ENCODE measurements around the gene SLX4IP. TPM values are rescaled to one million over a fixed set of nuclear protein-coding genes. Genes with fewer than 3 reads are reported as not detected.

SLX4IP gene
- total RNA-seq, 2 experiments from 2014 or later, result 4.9 to 5.2 TPM

GRCh38 chr20:10667077-10667401 lies 231.9 kb downstream of the SLX4IP start:
- Mint-ChIP-seq H3K27me3 (ENCODE audit: low read depth) (peaks cover 32% of the 10 kb centered on the region), H3K27ac (no peak overlapping the region)
- CTCF ChIA-PET, result no interaction called here

GRCh38 chr20:10667560-10668167 lies 232.6 kb downstream of the SLX4IP start:
- H3K27ac Mint-ChIP-seq, result no peak overlapping the region
- CTCF ChIA-PET, result no interaction called here
- peaks cover 12% of the 10 kb centered on the region for H3K4me1 Mint-ChIP-seq (ENCODE audit: low read depth)
- no peak for DNase-seq
- H3K4me3 Mint-ChIP-seq, result no peak overlapping the region
- no peaks in the 10 kb centered on the region for H3K36me3 Mint-ChIP-seq (ENCODE audit: low read depth)
- intact Hi-C loops (cut with micrococcal nuclease), result no loop called here
- H3K9me3 Mint-ChIP-seq, result no peaks in the 10 kb centered on the region
- peaks cover 38% of the 10 kb centered on the region for H3K27me3 Mint-ChIP-seq (ENCODE audit: low read depth)

More at GRCh38 chr20:10667077-10667401, 231.9 kb downstream of the SLX4IP start:
- no peak for DNase-seq
- H3K9me3 Mint-ChIP-seq, result no peaks in the 10 kb centered on the region
- H3K4me3 Mint-ChIP-seq, result no peak overlapping the region
- H3K4me1 Mint-ChIP-seq (ENCODE audit: low read depth), result peaks cover 6% of the 10 kb centered on the region
- H3K36me3 Mint-ChIP-seq (ENCODE audit: low read depth), result no peaks in the 10 kb centered on the region
- intact Hi-C loops (cut with micrococcal nuclease), result no loop called here

DNA sequence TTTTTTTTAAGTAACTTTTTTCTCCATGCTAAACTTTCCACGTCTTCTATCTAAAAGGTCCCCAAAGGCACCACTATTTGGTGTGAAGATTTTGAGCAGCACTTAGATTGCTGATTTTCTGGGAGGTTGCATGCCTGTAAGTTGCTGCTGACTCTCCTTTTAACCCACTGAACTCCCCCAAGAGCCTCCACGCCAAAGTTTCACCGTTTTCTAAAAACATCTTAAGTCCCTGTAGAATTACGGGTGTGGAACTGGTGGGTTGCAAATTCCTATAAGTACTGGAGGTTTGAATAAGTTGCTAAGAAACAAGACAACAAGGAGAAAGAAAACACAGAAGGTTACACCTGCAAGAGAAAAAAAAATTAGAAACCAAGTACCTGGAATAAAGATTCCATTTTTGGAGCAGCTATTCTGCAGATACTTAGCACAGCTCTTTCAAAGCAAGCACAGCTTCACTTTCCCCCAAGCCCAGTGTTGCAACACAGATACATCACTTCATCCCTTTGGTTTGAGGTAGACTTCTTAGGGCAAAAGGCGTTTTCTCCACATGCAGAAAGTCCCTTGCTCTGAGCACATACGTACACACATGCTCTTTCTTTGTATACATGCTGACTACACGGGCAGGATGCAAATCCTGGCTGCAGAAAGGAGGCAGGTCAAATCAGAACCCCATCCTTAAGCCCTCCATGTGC lies 233.7 kb downstream of the SLX4IP start:
- Mint-ChIP-seq H3K36me3 (ENCODE audit: low read depth) (no peaks in the 10 kb centered on the region), H3K4me3 (no peak overlapping the region), H3K27me3 (ENCODE audit: low read depth) (peaks cover 39% of the 10 kb centered on the region), H3K4me1 (ENCODE audit: low read depth) (peaks cover 17% of the 10 kb centered on the region), H3K27ac (no peak overlapping the region), H3K9me3 (no peaks in the 10 kb centered on the region)
- DNase-seq, result no peak
- CTCF ChIA-PET, result no interaction called here
- intact Hi-C loops (cut with micrococcal nuclease), result no loop called here

GRCh38 chr20:10669843-10670446 lies 234.8 kb downstream of the SLX4IP start:
- Mint-ChIP-seq H3K4me3 (no peak overlapping the region), H3K27me3 (ENCODE audit: low read depth) (peaks cover 39% of the 10 kb centered on the region), H3K27ac (no peak overlapping the region), H3K36me3 (ENCODE audit: low read depth) (no peaks in the 10 kb centered on the region), H3K9me3 (no peaks in the 10 kb centered on the region), H3K4me1 (ENCODE audit: low read depth) (peaks cover 17% of the 10 kb centered on the region)
- no peak for DNase-seq
- CTCF ChIA-PET, result no interaction called here
- intact Hi-C loops (cut with micrococcal nuclease), result loop anchor here (5.0 to 10.0 kb wide), 6 partner anchors 168 to 1222 kb away; partner anchors contain the start of gene ANKEF1

- no peaks in the 10 kb centered on the region for H3K9me3 Mint-ChIP-seq
- intact Hi-C loops (cut with micrococcal nuclease), result loop anchor here (5.0 to 10.0 kb wide), 6 partner anchors 168 to 1222 kb away; partner anchors contain the start of gene ANKEF1
- no peaks in the 10 kb centered on the region for H3K36me3 Mint-ChIP-seq (ENCODE audit: low read depth)
- no peak for DNase-seq
- no peak overlapping the region for H3K27ac Mint-ChIP-seq
- CTCF ChIA-PET, result no interaction called here
- H3K4me1 Mint-ChIP-seq (ENCODE audit: low read depth), result peaks cover 21% of the 10 kb centered on the region
- H3K27me3 Mint-ChIP-seq (ENCODE audit: low read depth), result peaks cover 43% of the 10 kb centered on the region
- no peak overlapping the region for H3K4me3 Mint-ChIP-seq
Observed at GRCh38 chr20:10670501-10671220, 235.6 kb downstream of the SLX4IP start.

- intact Hi-C loops (cut with micrococcal nuclease), result loop anchor here (5.0 to 10.0 kb wide), 6 partner anchors 169 to 1221 kb away; partner anchors contain the start of gene ANKEF1
- peak; percentile 55 for DNase-seq
- H3K4me1 Mint-ChIP-seq (ENCODE audit: low read depth), result peaks cover 21% of the 10 kb centered on the region
- H3K27ac Mint-ChIP-seq, result no peak overlapping the region
- peaks cover 48% of the 10 kb centered on the region for H3K27me3 Mint-ChIP-seq (ENCODE audit: low read depth)
- no peaks in the 10 kb centered on the region for H3K9me3 Mint-ChIP-seq
- CTCF ChIA-PET, result interaction anchor here (0.9 kb wide), 1 partner anchor 114 kb away, joined by 3 read pairs; no protein-coding TSS in a partner anchor
- H3K4me3 Mint-ChIP-seq, result no peak overlapping the region
- no peaks in the 10 kb centered on the region for H3K36me3 Mint-ChIP-seq (ENCODE audit: low read depth)
Observed at GRCh38 chr20:10671221-10671918, 236.3 kb downstream of the SLX4IP start.

- peaks cover 21% of the 10 kb centered on the region for H3K4me1 Mint-ChIP-seq (ENCODE audit: low read depth)
- CTCF ChIA-PET, result interaction anchor here (0.9 kb wide), 1 partner anchor 115 kb away, joined by 3 read pairs; no protein-coding TSS in a partner anchor
- peak overlapping the region; percentile 65 for H3K4me3 Mint-ChIP-seq
- no peaks in the 10 kb centered on the region for H3K9me3 Mint-ChIP-seq
- H3K27me3 Mint-ChIP-seq (ENCODE audit: low read depth), result peaks cover 53% of the 10 kb centered on the region
- H3K36me3 Mint-ChIP-seq (ENCODE audit: low read depth), result no peaks in the 10 kb centered on the region
- no peak overlapping the region for H3K27ac Mint-ChIP-seq
- intact Hi-C loops (cut with micrococcal nuclease), result loop anchor here (1.0 to 10.0 kb wide), 7 partner anchors 114 to 1220 kb away; partner anchors contain the start of gene ANKEF1
- DNase-seq, result peak; percentile 35
Observed at GRCh38 chr20:10671919-10672623, 237.0 kb downstream of the SLX4IP start.

GRCh38 chr20:10672624-10673127 lies 237.6 kb downstream of the SLX4IP start:
- Mint-ChIP-seq H3K27me3 (ENCODE audit: low read depth) (peaks cover 55% of the 10 kb centered on the region), H3K36me3 (ENCODE audit: low read depth) (no peaks in the 10 kb centered on the region), H3K9me3 (no peaks in the 10 kb centered on the region), H3K4me3 (peak overlapping the region; percentile 65), H3K4me1 (ENCODE audit: low read depth) (peaks cover 21% of the 10 kb centered on the region), H3K27ac (no peak overlapping the region)
- CTCF ChIA-PET, result no interaction called here
- DNase-seq, result peak; percentile 72
- intact Hi-C loops (cut with micrococcal nuclease), result loop anchor here (1.0 to 10.0 kb wide), 7 partner anchors 114 to 1220 kb away; partner anchors contain the start of gene ANKEF1

DNA sequence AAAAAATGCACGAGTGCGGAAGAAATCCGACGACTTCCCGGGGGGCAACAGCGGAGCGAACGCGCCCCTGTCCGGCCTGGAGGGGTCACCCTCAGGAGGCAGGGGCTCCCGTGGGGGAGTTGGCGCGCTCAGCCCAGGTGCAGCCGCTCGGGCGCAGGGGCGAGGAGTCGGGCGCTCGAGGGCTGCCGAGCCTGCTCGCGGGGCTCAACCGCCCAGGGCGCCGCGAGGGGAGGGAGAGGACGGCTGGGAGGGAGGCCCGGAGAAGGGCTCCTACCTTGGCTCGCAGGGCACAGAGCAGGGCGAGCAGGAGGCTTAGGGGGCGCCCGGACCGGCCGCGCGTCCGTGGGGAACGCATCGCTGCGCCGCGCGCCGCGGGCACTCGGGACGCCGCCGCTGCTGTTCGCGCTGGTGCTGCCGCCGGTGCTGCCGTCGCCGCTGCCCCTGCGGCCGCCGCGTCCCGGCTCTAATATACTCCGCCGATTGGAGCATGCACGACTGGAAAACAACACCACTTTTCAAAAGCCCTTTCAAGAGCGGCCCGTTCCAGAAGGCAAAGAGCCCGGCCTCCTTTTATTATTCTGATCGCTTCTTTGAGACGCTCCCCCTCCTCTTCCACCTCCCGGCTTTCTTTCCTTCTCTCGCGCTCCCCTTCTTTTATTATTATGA lies 238.2 kb downstream of the SLX4IP start:
- Mint-ChIP-seq H3K36me3 (ENCODE audit: low read depth) (no peaks in the 10 kb centered on the region), H3K27ac (no peak overlapping the region), H3K9me3 (no peaks in the 10 kb centered on the region), H3K4me1 (ENCODE audit: low read depth) (peaks cover 21% of the 10 kb centered on the region), H3K4me3 (peak overlapping the region; percentile 78), H3K27me3 (ENCODE audit: low read depth) (peaks cover 55% of the 10 kb centered on the region)
- peak; percentile 17 for DNase-seq
- intact Hi-C loops (cut with micrococcal nuclease), result loop anchor here (5.0 to 10.0 kb wide), 6 partner anchors 171 to 1219 kb away; partner anchors contain the start of gene ANKEF1
- CTCF ChIA-PET, result interaction anchor here (0.6 kb wide), 1 partner anchor 914 kb away, joined by 4 read pairs; no protein-coding TSS in a partner anchor

DNA sequence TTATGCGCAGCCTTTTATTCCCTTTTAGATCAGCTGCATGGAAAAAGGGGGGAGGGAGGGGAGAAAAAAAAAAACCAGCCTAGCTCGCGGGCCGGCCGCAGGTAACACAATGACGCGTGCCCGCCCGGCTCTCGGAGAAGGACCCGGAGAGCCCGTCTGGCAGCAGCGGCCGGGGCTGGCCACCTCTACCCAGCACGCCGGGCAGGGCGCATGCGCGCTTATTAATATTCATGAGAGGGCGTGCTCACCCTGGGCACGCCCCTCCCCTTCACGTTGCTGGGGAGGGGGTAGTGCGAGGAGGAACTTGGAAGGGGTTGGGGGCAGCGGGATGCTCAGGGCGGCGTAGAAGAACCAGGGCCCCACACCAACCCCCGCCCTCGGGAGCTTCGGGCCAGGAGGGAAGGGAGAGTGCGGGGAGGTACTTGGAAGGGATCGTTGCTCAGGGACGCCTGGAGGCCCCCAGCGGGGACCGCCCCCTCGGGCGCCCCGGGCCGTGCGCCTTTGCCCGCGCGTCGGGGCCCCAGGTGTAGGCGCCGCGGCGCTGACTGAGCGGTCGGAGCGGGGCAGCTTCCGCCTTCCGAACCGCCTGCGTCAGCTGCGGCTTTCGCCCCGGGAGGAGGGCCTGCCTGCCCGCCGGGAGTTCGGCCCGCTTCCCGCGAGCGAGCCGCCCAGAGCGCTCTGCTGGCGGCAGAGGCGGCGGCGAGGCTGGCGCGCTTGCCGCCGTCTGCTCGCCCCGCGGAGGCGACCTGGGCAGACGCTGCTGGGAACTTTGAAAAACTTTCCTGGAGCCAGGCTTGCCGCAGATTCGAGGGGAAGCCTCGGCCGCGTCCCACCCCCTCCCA lies 239.0 kb downstream of the SLX4IP start, which contains the start of gene JAG1:
TSS of gene JAG1 (minus strand) at position 158 of the 842 bp plus-strand sequence. CDS start 469 bp downstream, outside the sequence.
- H3K4me3 Mint-ChIP-seq, result peak within 1 kb of the TSS; percentile 78
- no peak within 1 kb of the TSS for H3K27ac Mint-ChIP-seq
- H3K4me1 Mint-ChIP-seq (ENCODE audit: low read depth), result peaks cover 21% of the 10 kb centered on the region
- DNase-seq, result peak; percentile 69
- CTCF ChIA-PET, result interaction anchor here (0.5 to 0.6 kb wide), 3 partner anchors 244 to 913 kb away, joined by 3 to 4 read pairs (median 3); no protein-coding TSS in a partner anchor
- no peaks in the 10 kb centered on the region for H3K36me3 Mint-ChIP-seq (ENCODE audit: low read depth)
- no peaks in the 10 kb centered on the region for H3K9me3 Mint-ChIP-seq
- peaks cover 60% of the 10 kb centered on the region for H3K27me3 Mint-ChIP-seq (ENCODE audit: low read depth)
- intact Hi-C loops (cut with micrococcal nuclease), result loop anchor here (1.0 to 10.0 kb wide), 8 partner anchors 75 to 1218 kb away; partner anchors contain the start of genes ANKEF1 and MKKS
